BLaER1 (cell line): ENCODE measurements around the gene MCF2L.

ENCODE experiments used
- H3K27ac ChIP-seq: shearing (Covaris generic); formaldehyde crosslinking; 2 replicates; pipeline ENCODE4 v1.8.1; 2022
- H3K27me3 ChIP-seq: shearing (Covaris generic); formaldehyde crosslinking; 2 replicates; pipeline ENCODE4 v1.8.1; 2022
- H3K36me3 ChIP-seq: shearing (Covaris generic); formaldehyde crosslinking; 2 replicates; pipeline ENCODE4 v1.8.1; 2022
- H3K4me1 ChIP-seq: shearing (Covaris generic); formaldehyde crosslinking; 2 replicates; pipeline ENCODE4 v1.8.1; 2022
- H3K4me2 ChIP-seq: shearing (Covaris generic); formaldehyde crosslinking; 2 replicates; pipeline ENCODE4 v1.8.1; 2022
- H3K4me3 ChIP-seq: shearing (Covaris generic); formaldehyde crosslinking; 2 replicates; pipeline ENCODE4 v1.8.1; 2022
- H3K9ac ChIP-seq: shearing (Covaris generic); formaldehyde crosslinking; 2 replicates; pipeline ENCODE4 v1.8.1; 2022
- H3K9me3 ChIP-seq: shearing (Covaris generic); formaldehyde crosslinking; 2 replicates; pipeline ENCODE4 v1.8.1; 2022
- H4K20me1 ChIP-seq: shearing (Covaris generic); formaldehyde crosslinking; 2 replicates; pipeline ENCODE4 v1.8.1; 2022
- Cebpa-rat ChIP-seq: shearing (Covaris generic); IDR thresholded peaks from 2 replicates; pipeline ENCODE4 v1.8.1; 2022

MCF2L gene

GRCh38 chr13:112968910-112969691 is at the start of gene MCF2L:
TSS of gene MCF2L (plus strand) at chr13:112969214. CDS start at chr13:112969380, 166 bp downstream.
- Histone ChIP-seq H3K4me3 (peak within 1 kb of the TSS; percentile 66), H3K27me3 (peaks cover 69% of the 10 kb centered on the region), H3K9ac (0 out of 2 replicates have a peak within 1 kb of the TSS, but pooled peaks have one; percentile 38)

GRCh38 chr13:112923962-112924361 is 45.1 kb upstream of the MCF2L start:
- no peak overlapping the region for H3K27ac ChIP-seq
- H3K9ac ChIP-seq, result no peak overlapping the region
- H3K36me3 ChIP-seq, result no peaks in the 10 kb centered on the region
- H4K20me1 ChIP-seq, result peaks cover 6% of the 10 kb centered on the region; the same call in 1 of the 2 replicates
- no peak for TF ChIP-seq Cebpa-rat
- peaks cover under 1% of the 10 kb centered on the region; the same call in 1 of the 2 replicates for H3K4me1 ChIP-seq
- no peak overlapping the region for H3K4me3 ChIP-seq
- no peak overlapping the region for H3K4me2 ChIP-seq
- peaks cover 15% of the 10 kb centered on the region for H3K27me3 ChIP-seq
- H3K9me3 ChIP-seq, result no peaks in the 10 kb centered on the region

More at GRCh38 chr13:112968910-112969691, at the start of gene MCF2L:
- H3K36me3 ChIP-seq, result no peaks in the 10 kb centered on the region
- no peak within 1 kb of the TSS for H3K27ac ChIP-seq
- H3K4me1 ChIP-seq, result peaks cover 19% of the 10 kb centered on the region
- H4K20me1 ChIP-seq, result peaks cover 40% of the 10 kb centered on the region
- TF ChIP-seq Cebpa-rat, result no peak
- H3K9me3 ChIP-seq, result peaks cover 10% of the 10 kb centered on the region
- peak within 1 kb of the TSS; percentile 98 for H3K4me2 ChIP-seq

- H4K20me1 ChIP-seq, result peaks cover 7% of the 10 kb centered on the region; the same call in 1 of the 2 replicates
- no peaks in the 10 kb centered on the region for H3K36me3 ChIP-seq
- no peak overlapping the region for H3K4me2 ChIP-seq
- no peak for TF ChIP-seq Cebpa-rat
- peaks cover 1% of the 10 kb centered on the region; the same call in 1 of the 2 replicates for H3K4me1 ChIP-seq
- H3K9me3 ChIP-seq, result no peaks in the 10 kb centered on the region
- H3K27ac ChIP-seq, result no peak overlapping the region
- peaks cover 19% of the 10 kb centered on the region for H3K27me3 ChIP-seq
- no peak overlapping the region for H3K9ac ChIP-seq
- no peak overlapping the region for H3K4me3 ChIP-seq
Measured at GRCh38 chr13:112924365-112924764, 44.6 kb upstream of the MCF2L start.

GRCh38 chr13:112926003-112926402 is 43.0 kb upstream of the MCF2L start:
- Histone ChIP-seq H3K4me2 (no peak overlapping the region), H3K36me3 (no peaks in the 10 kb centered on the region), H3K9ac (no peak overlapping the region), H4K20me1 (peaks cover 16% of the 10 kb centered on the region; the same call in 1 of the 2 replicates), H3K9me3 (no peaks in the 10 kb centered on the region), H3K27ac (no peak overlapping the region), H3K27me3 (peaks cover 35% of the 10 kb centered on the region), H3K4me3 (no peak overlapping the region), H3K4me1 (peaks cover 6% of the 10 kb centered on the region)
- TF ChIP-seq Cebpa-rat, result no peak

GRCh38 chr13:112926993-112927392 is 42.0 kb upstream of the MCF2L start:
- no peak overlapping the region for H3K4me2 ChIP-seq
- no peak for TF ChIP-seq Cebpa-rat
- H3K4me3 ChIP-seq, result no peak overlapping the region
- H3K9ac ChIP-seq, result no peak overlapping the region
- peaks cover 16% of the 10 kb centered on the region; the same call in 1 of the 2 replicates for H4K20me1 ChIP-seq
- H3K27me3 ChIP-seq, result peaks cover 37% of the 10 kb centered on the region
- no peaks in the 10 kb centered on the region for H3K36me3 ChIP-seq
- H3K9me3 ChIP-seq, result no peaks in the 10 kb centered on the region
- H3K27ac ChIP-seq, result no peak overlapping the region
- peaks cover 6% of the 10 kb centered on the region for H3K4me1 ChIP-seq

DNA sequence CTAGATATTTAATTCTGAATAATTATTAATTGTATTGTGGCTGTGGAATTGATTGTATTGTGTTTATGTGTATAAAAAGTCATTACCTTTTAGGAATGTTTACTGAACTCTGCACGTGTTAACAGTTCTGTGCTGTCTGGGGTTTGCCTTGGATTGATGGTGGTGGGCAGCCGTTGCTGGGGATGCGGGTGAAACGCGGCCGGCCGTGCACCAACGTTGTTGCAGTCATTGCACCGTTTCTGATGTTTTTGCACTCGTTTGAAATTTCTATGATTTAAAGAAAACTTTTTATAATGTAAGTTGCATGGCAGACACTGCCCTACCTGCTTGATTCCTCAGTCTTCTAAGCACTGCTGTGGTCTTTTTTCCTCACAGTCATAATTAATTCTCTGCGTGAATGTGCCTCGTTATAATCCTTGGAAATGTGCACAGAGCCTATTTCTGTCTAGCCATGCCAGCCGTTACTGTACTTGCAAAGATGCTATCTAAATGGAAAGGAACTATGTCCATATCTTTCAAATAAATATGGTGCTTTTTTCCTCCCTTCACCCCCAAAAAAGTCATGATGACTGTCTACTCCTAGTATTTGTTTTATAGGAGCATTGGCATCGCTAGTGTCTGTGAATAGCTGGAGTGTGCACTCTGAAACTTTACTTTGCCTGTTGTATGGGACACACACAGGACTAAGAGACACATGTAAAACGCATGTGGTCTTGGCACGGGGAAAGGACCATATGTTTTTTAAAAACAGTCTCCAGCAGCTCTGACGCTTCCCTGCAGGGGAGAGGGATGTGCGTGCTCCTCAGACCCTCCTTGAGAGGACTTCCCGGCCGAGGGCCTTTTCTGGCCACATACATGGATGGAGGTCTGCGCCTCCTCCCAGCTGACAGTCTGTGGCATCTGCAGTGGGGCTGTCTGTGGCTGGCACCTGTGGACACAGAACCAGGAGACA is 40.7 kb upstream of the MCF2L start:
- H3K27ac ChIP-seq, result no peak overlapping the region
- no peak overlapping the region for H3K4me3 ChIP-seq
- H3K9me3 ChIP-seq, result no peaks in the 10 kb centered on the region
- H3K36me3 ChIP-seq, result no peaks in the 10 kb centered on the region
- no peak overlapping the region for H3K4me2 ChIP-seq
- no peak overlapping the region for H3K9ac ChIP-seq
- TF ChIP-seq Cebpa-rat, result no peak
- H3K27me3 ChIP-seq, result peaks cover 37% of the 10 kb centered on the region
- peaks cover 16% of the 10 kb centered on the region; the same call in 1 of the 2 replicates for H4K20me1 ChIP-seq
- H3K4me1 ChIP-seq, result peaks cover 6% of the 10 kb centered on the region

DNA sequence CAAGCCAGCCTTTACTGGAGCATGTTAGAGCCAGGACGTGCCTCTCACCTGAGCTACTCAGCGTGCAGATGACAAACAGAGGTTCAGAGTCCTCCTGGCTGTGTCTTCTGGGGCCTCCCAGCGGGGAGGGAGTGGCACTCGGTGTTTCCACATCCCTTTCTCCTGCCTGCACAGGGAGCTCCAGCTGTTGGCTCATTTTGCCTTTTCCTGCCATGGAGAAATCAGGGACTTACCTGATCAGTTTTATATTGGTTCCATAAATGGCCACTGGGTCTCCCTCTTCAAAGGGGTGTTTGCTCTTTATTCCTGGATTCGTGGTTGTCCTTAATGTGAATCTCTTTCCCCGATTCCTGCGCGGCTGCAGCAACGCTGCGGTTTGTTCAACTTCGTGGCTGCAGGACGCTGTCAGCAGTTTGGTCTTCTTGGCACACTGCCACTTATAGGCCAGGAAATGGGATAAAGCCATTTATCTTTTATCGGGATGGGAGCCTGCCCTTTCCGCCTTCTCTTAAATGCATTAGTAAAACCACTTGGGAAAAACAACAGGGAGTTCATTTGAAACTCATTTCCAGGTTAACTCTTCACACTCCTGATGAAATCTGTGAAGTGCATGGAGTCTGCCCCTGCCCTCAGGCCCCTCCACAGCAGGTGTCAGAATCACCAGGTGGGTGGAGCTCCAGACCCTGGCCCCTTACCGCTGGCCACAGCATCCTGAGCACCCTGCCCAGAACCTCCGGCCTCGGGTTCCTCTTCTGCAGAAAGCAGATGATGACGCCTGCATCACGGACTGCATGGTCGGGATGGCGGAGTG is 39.8 kb upstream of the MCF2L start:
- Histone ChIP-seq H3K9me3 (no peaks in the 10 kb centered on the region), H3K27me3 (peaks cover 37% of the 10 kb centered on the region), H3K4me2 (0 out of 2 replicates have a peak overlapping the region, but pooled peaks have one; percentile 7), H3K4me1 (peaks cover 15% of the 10 kb centered on the region), H4K20me1 (peaks cover 16% of the 10 kb centered on the region; the same call in 1 of the 2 replicates), H3K4me3 (no peak overlapping the region), H3K27ac (no peak overlapping the region), H3K9ac (no peak overlapping the region), H3K36me3 (no peaks in the 10 kb centered on the region)
- no peak for TF ChIP-seq Cebpa-rat

GRCh38 chr13:112929783-112930055 is 39.3 kb upstream of the MCF2L start:
- H3K27me3 ChIP-seq, result peaks cover 37% of the 10 kb centered on the region
- no peak overlapping the region for H3K27ac ChIP-seq
- H4K20me1 ChIP-seq, result peaks cover 16% of the 10 kb centered on the region; the same call in 1 of the 2 replicates
- TF ChIP-seq Cebpa-rat, result no peak
- H3K4me1 ChIP-seq, result peaks cover 20% of the 10 kb centered on the region
- 0 out of 2 replicates have a peak overlapping the region, but pooled peaks have one; percentile 7 for H3K4me2 ChIP-seq
- H3K9me3 ChIP-seq, result no peaks in the 10 kb centered on the region
- no peak overlapping the region for H3K9ac ChIP-seq
- no peaks in the 10 kb centered on the region for H3K36me3 ChIP-seq
- no peak overlapping the region for H3K4me3 ChIP-seq

- H3K27me3 ChIP-seq, result peaks cover 37% of the 10 kb centered on the region
- no peak overlapping the region for H3K9ac ChIP-seq
- no peaks in the 10 kb centered on the region for H3K9me3 ChIP-seq
- no peak for TF ChIP-seq Cebpa-rat
- peaks cover 21% of the 10 kb centered on the region for H3K4me1 ChIP-seq
- H3K36me3 ChIP-seq, result no peaks in the 10 kb centered on the region
- H4K20me1 ChIP-seq, result peaks cover 16% of the 10 kb centered on the region; the same call in 1 of the 2 replicates
- no peak overlapping the region for H3K27ac ChIP-seq
- no peak overlapping the region for H3K4me2 ChIP-seq
- no peak overlapping the region for H3K4me3 ChIP-seq
Measured at GRCh38 chr13:112930192-112930591, 38.8 kb upstream of the MCF2L start.
